ENCODE results near the gene ALKBH4. TPM values are rescaled to one million over a fixed set of nuclear protein-coding genes. Genes with fewer than 3 reads are reported as not detected.
"Not testable (repeated sequence)": the region's sequence is repeated elsewhere in the genome, so short reads cannot be mapped to it uniquely, and the experiment has no call there.

ALKBH4 gene
- total RNA-seq, 2 experiments from 2014 or later = 2.9 to 3.5 TPM

DNA sequence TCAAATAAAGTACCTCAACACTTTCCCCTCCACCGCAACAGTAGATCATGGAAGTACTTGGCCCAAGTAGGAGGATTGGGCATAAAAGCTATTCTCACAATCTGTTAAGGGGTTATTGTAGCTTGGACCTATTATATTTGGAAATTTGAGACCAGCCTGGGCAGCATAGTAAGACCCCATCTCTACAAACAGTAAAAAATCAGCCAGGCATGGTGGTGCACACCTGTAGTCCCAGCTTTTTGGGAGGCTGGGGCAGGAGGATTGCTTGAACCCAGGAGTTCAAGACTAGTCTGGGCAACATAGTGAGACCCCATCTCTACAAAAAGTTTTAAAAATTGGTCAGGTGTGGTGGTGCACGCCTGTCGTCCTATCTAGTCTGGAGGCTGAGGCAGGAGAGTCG, 55.3 kb downstream of the ALKBH4 start:
- TF ChIP-seq, protein P1, sequence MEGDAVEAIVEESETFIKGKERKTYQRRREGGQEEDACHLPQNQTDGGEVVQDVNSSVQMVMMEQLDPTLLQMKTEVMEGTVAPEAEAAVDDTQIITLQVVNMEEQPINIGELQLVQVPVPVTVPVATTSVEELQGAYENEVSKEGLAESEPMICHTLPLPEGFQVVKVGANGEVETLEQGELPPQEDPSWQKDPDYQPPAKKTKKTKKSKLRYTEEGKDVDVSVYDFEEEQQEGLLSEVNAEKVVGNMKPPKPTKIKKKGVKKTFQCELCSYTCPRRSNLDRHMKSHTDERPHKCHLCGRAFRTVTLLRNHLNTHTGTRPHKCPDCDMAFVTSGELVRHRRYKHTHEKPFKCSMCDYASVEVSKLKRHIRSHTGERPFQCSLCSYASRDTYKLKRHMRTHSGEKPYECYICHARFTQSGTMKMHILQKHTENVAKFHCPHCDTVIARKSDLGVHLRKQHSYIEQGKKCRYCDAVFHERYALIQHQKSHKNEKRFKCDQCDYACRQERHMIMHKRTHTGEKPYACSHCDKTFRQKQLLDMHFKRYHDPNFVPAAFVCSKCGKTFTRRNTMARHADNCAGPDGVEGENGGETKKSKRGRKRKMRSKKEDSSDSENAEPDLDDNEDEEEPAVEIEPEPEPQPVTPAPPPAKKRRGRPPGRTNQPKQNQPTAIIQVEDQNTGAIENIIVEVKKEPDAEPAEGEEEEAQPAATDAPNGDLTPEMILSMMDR (IDR thresholded peaks at IDR 0.05) = no peak
- H3K4me3 ChIP-seq (ENCODE audit: low read length) = no peak overlapping the region
- Mint-ChIP-seq H3K4me1 (ENCODE audit: low read depth) (peaks cover 13% of the 10 kb centered on the region), H3K9me3 (no peaks in the 10 kb centered on the region), H3K36me3 (ENCODE audit: low read depth) (peaks cover 92% of the 10 kb centered on the region), H3K27ac (no peak overlapping the region), H3K27me3 (no peaks in the 10 kb centered on the region), H3K4me3 (no peak overlapping the region)
- DNase-seq (no peak), ATAC-seq (ENCODE audit: poor library complexity) (no peak)
- ChIA-PET CTCF (no interaction called here), POLR2A (interaction anchor here (1.2 to 1.4 kb wide), 2 partner anchors 13 to 17 kb away, joined by 3 read pairs; no protein-coding TSS in a partner anchor)
- intact Hi-C loops (cut with DNase I, micrococcal nuclease) = no loop called here
- no peak overlapping the region for H3K27ac ChIP-seq (ENCODE audit: low read depth in 1 of 2, low read length in 2 of 2)
- peaks cover 0 to 3% of the 10 kb centered on the region in 2 experiments for H3K9me3 ChIP-seq (ENCODE audit: control insufficient read depth in 1 of 2, insufficient read depth in 1 of 2, low read length in 2 of 2)
- H3K27me3 ChIP-seq (ENCODE audit: control insufficient read depth in 1 of 2, insufficient read depth in 2 of 2, low read length in 2 of 2) = no peaks in the 10 kb centered on the region
- peaks cover 10% of the 10 kb centered on the region for H3K4me1 ChIP-seq (ENCODE audit: insufficient read depth, low read length)
- H3K36me3 ChIP-seq (ENCODE audit: insufficient read depth, low read length) = peaks cover 54% of the 10 kb centered on the region

DNA sequence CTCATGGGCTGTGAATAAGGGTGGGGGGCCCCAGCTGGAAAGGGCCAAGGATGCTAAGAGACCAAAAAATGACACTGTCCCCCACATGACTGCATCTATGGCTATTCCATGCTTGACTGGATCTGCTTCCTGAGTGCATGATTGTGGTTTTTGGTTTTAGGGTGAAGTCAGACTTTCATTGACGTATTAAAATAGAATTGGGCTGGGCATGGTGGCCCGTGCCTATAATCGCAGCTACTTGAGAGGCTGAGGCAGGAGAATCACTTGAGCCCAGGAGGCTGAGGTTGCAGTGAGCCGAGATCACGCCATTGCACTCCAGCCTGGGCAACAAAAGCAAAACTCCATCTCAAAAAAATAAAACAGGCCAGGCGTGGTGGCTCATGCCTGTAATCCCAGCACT, 56.1 kb downstream of the ALKBH4 start:
- intact Hi-C loops (cut with DNase I, micrococcal nuclease); H3K4me3 Mint-ChIP-seq; CTCF ChIA-PET; H3K9me3 Mint-ChIP-seq; H3K27ac Mint-ChIP-seq; POLR2A ChIA-PET; H3K9me3 ChIP-seq (ENCODE audit: control insufficient read depth in 1 of 2, insufficient read depth in 1 of 2, low read length in 2 of 2); H3K4me3 ChIP-seq (ENCODE audit: low read length); H3K27ac ChIP-seq (ENCODE audit: low read depth in 1 of 2, low read length in 2 of 2); DNase-seq; H3K27me3 Mint-ChIP-seq; H3K27me3 ChIP-seq (ENCODE audit: control insufficient read depth in 1 of 2, insufficient read depth in 2 of 2, low read length in 2 of 2); ATAC-seq (ENCODE audit: poor library complexity): not testable (repeated sequence)
- H3K36me3 Mint-ChIP-seq (ENCODE audit: low read depth) = peaks cover 96% of the 10 kb centered on the region
- Histone ChIP-seq H3K4me1 (ENCODE audit: insufficient read depth, low read length) (peaks cover 12% of the 10 kb centered on the region), H3K36me3 (ENCODE audit: insufficient read depth, low read length) (peaks cover 62% of the 10 kb centered on the region)
- H3K4me1 Mint-ChIP-seq (ENCODE audit: low read depth) = peaks cover 16% of the 10 kb centered on the region

DNA sequence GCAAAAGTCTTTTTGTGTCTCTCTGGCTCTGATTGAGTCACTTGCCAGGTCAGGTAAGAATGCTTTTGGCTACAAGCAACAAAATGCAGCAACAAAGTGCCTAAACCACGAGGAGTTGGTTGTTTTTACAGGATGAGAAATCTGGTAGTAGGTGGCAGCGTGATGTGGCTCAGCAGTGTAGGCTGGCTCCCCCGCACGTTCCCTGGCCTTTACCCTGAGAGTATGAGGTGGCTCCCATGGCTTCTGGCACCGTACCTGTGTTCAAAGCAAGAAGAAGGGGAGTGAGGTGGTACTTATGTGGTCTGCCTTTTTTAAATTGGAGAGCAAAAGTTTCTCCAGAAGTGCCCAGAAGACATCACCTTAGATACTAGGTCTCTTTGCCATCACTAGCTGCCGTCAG, 56.8 kb downstream of the ALKBH4 start:
- H3K9me3 ChIP-seq (ENCODE audit: control insufficient read depth in 1 of 2, insufficient read depth in 1 of 2, low read length in 2 of 2) = peaks cover 0 to 3% of the 10 kb centered on the region in 2 experiments
- Mint-ChIP-seq H3K27me3 (no peaks in the 10 kb centered on the region), H3K4me1 (ENCODE audit: low read depth) (peaks cover 12% of the 10 kb centered on the region), H3K4me3 (no peak overlapping the region), H3K36me3 (ENCODE audit: low read depth) (peaks cover 97% of the 10 kb centered on the region), H3K9me3 (no peaks in the 10 kb centered on the region), H3K27ac (no peak overlapping the region)
- CTCF ChIA-PET = no interaction called here
- H3K36me3 ChIP-seq (ENCODE audit: insufficient read depth, low read length) = peaks cover 65% of the 10 kb centered on the region
- intact Hi-C loops (cut with DNase I, micrococcal nuclease) = no loop called here
- TF ChIP-seq, protein P1 (IDR thresholded peaks at IDR 0.05) = no peak
- H3K4me3 ChIP-seq (ENCODE audit: low read length) = no peak overlapping the region
- no peak overlapping the region for H3K27ac ChIP-seq (ENCODE audit: low read depth in 1 of 2, low read length in 2 of 2)
- DNase-seq (no peak), ATAC-seq (ENCODE audit: poor library complexity) (no peak)
- POLR2A ChIA-PET = interaction anchor here (0.7 kb wide), 1 partner anchor 42 kb away, joined by 3 read pairs; no protein-coding TSS in a partner anchor
- peaks cover 10% of the 10 kb centered on the region for H3K4me1 ChIP-seq (ENCODE audit: insufficient read depth, low read length)
- no peaks in the 10 kb centered on the region for H3K27me3 ChIP-seq (ENCODE audit: control insufficient read depth in 1 of 2, insufficient read depth in 2 of 2, low read length in 2 of 2)

Small RNA genes within 50 kb of the gene (microRNA-seq; reads per million reads assigned to microRNA genes)
- gene MIR4467 (ENCODE audit: borderline microRNAs expressed, borderline replicate concordance) = not detected
- gene MIR5090 (ENCODE audit: borderline microRNAs expressed, borderline replicate concordance) = 5.7 reads per million, percentile 29 among the genes with 10 or more reads in this experiment

Other genes starting within 250 kb of the ALKBH4 start
- gene SH2B2, start 178.0 kb downstream of the ALKBH4 start, total RNA-seq = under 1 TPM; 0.77 to 0.95 TPM
- not detected for gene SPDYE6, start 108.4 kb downstream of the ALKBH4 start, total RNA-seq
- gene PRKRIP1, start 68.5 kb downstream of the ALKBH4 start, total RNA-seq = 10 to 100 TPM; 47.4 to 48.0 TPM
- gene ORAI2, start 31.3 kb downstream of the ALKBH4 start, total RNA-seq = 10 to 100 TPM; 12.3 to 16.5 TPM
- 10 to 100 TPM; 12.9 to 13.9 TPM for gene LRWD1, start 121 bp upstream of the ALKBH4 start, total RNA-seq
- gene POLR2J, start 14.1 kb upstream of the ALKBH4 start, total RNA-seq = 10 to 100 TPM; 35.8 to 39.7 TPM
- 10 to 100 TPM; 31.9 to 40.7 TPM for gene RASA4B, start 52.9 kb upstream of the ALKBH4 start, total RNA-seq
- 100 to 1,000 TPM; 115 to 122 TPM for gene UPK3BL2, start 78.8 kb upstream of the ALKBH4 start, total RNA-seq
- under 1 TPM; 0.33 to 0.36 TPM for gene SPDYE2, start 86.4 kb upstream of the ALKBH4 start, total RNA-seq
- 10 to 100 TPM; 82.5 to 90.6 TPM for gene POLR2J3, start 107.7 kb upstream of the ALKBH4 start, total RNA-seq
- gene RASA4, start 151.9 kb upstream of the ALKBH4 start, total RNA-seq = 10 to 100 TPM; 37.8 to 42.1 TPM
- 10 to 100 TPM; 27.2 to 28.4 TPM for gene UPK3BL1, start 177.9 kb upstream of the ALKBH4 start, total RNA-seq
- not detected for gene SPDYE2B, start 185.5 kb upstream of the ALKBH4 start, total RNA-seq
- 10 to 100 TPM; 76.6 to 81.3 TPM for gene POLR2J2, start 206.8 kb upstream of the ALKBH4 start, total RNA-seq

Measured in CD4-positive, alpha-beta T cell (primary cell).